Germinal center (tissue), 1 donor: ENCODE results near the gene SFT2D2.

Experiments used
- DNase-seq: peaks from one replicate; pipeline ENCODE4 v3.0.0; 2012; ENCODE audit warnings: mixed read lengths, low spot score

The SFT2D2 gene

DNA sequence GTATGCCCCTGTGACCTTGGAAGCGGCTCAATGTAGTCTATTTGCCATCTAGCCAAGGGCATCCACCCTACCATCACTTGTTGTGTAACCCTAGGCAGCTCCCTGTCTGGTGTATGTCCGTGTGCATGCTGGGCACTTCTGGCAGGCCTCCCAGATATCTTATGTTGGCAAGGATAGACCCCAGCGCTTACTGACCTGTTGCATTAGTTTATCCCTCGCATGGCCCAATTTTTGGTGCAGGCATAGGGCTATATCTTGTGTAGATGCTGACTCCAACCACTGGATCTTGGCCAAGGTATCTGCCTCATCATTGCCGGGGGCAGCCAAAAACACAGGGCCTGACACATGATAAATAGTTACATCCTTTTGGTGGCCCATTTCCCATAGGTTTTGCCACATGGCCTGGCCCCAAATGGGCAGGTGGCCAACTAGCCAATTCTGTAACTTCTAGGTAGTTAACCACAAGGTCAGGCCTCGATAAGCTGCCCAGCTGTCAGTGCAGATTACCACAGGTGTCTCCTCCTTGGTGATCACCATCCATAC, 40.9 kb downstream of the SFT2D2 start:
- no peak for DNase-seq

DNA sequence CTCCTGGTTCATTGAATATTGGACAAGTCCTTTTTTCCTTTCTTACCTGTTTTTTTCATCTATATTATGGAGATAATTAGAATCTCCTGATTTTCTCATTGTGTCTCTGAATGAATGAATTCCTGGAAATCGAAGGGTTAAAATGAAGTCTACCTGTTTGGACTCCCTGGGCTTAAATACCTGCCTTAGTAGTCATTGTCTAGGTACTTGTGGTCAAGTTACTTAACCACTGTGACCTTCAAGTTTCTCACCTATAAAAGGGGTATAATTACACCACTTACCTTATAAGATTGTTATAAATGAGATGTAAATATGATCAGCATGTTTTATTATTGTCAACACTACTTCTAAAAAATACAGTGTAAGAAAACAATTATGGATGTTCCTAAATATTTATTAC, 45.8 kb downstream of the SFT2D2 start:
- no peak for DNase-seq

DNA sequence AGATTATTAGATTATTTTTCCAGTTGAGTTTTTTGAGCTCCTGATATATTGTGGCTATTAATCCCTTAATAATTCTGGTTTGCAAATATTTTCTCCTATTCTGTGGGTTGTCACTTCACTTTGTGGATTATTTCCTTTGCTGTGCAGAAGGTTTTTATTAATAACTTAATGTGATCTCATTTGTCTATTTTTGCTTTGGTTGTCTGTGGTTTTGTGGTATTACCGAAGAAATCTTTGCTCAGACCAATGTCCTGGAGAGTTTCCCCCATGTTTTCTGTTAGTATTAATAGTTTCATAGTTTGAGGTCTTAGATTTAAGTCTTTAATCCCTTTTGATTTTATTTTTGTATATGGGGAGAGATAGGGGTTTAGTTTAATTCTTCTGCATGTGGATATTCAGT, 47.8 kb downstream of the SFT2D2 start:
- no peak for DNase-seq

DNA sequence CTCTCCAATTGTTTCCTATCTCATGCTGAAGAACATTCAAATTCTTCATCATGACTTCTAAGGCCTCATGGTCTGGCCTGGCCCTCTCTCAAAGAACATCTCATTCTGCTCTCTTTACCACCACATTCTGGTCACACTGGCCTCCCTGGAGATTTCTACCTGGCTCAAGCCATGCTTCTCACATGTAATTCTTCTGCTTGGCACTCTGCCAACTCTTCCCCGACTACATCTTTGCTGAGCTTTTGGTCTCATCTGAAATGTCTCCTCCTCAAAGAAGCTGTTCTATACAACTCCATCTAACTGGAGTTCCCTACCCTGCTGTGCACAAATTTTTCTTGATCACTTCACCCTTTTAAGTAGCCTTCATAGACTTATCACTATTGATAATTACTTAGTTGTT, 53.4 kb downstream of the SFT2D2 start:
- DNase-seq: no peak

DNA sequence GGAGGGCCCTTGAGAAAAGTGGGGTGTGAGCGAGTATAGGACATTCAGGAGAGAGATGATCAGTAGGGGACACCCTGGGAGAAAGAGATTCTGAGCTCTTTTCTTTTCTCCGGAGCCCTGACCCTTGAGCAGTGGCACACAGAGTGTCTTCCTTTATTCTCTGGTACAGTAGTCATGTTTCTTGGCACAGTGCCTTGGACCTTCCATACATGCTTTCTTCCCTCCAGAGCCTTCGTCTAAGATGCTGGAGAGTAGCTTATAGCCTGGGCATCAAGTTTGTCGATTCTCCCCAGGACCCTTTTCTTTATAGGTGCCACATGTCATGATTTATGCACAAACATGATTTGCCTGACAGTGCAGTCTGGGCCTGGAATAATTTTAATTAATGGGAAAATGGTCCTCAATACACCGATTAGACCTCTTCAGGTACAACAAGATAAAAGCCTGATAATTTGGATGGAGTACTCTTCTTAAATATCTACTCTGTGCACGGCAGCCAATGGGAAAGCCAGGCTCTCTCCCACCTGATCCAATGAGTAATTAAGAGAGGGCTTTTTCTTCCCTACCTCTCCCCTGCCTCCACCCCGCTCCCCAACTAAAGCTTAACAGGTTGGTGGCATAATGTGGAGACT, 54.6 kb downstream of the SFT2D2 start, which contains the start of gene TBX19:
TBX19 (plus strand) TSS at position 582 of the 632 bp plus-strand sequence. CDS start 214 bp downstream, outside the sequence.
- no peak for DNase-seq

DNA sequence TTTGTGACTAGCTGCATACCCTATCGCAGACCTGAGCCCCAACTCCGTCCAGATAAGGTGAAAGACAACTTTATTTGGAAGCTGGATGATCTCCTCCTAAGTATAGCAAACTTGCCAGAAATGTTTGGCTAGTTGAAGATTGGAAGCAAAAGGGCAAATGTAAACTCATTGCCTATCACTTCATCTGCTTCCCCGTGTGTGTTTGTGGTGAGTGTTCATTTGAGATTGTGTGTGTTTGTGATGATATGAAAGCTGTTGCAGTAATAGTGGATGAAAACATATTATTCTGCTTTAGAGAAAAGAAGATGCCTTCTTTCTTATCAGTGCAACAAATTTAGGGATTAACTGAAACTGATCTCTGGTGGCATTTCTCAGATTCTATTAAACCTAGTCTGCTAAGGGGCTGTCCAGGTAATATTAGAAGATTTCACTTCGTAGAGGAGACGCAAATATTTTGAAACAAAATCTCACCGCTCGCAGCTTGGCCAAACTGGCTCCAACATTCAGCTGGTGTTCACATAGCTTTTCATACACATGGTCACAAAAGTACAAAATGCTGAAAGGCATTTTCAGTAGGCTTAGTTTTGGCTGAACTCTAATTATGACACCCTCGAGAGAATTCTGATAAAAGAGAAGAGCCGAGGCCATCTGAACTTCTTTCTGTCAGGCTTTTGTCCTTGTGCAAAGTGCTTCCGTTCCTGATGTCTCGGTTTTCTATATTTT, 56.0 kb downstream of the SFT2D2 start:
- DNase-seq: no peak

DNA sequence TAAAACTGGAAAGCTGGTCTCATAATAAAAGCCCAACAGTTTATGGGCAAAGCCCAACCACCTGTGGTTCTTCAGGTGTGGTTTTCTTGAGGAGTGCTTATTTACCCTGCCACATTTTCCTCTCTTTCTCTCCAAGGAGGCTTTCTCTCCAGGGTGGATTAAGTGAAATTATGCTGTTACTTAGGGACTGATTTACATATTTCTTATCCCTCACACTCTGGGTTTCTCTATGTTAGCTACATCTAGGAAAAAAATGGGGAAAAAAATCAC, 59.7 kb downstream of the SFT2D2 start:
- no peak for DNase-seq

DNA sequence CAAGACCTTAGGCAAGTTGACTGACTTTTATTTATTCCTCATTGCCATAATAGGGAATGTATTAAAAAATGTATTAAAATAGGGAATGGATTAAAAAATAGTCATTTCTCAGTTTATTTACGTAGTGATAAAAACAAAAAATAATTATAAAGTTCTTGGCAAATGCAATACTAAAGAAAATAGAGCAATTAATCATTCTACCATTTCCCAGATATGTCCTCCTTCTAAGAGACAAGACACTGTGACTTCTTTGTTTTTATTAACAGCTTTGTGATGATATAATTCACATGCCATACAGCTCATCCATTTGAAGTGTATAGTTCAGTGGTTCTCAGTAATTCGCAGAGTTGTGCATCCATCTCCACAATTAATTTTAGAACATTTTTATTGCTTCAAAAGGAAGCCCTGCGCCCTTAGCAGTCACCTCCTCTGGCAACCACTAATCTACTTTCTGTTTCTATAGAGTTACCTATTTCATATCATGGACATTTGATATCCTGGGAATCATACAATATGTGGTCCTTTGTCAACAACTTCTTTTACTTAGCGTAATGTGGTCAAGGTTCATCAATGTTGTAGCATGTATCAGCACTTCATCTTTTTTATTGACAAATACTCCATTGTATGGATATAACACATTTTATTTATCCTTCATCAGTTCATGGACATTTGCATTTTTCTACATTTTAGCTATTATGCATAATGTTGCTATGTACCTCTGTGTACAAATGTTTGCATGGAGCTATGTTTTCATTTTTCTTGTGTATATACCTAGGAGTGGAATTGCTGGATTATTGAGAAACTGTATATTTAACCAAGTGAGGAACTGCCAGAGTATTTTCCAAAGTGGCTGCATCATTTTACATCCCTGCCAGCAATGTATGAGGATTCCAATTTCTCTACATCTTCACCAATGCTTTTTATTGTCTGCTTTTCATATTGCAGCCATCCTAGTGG, 60.4 kb downstream of the SFT2D2 start:
- no peak for DNase-seq

DNA sequence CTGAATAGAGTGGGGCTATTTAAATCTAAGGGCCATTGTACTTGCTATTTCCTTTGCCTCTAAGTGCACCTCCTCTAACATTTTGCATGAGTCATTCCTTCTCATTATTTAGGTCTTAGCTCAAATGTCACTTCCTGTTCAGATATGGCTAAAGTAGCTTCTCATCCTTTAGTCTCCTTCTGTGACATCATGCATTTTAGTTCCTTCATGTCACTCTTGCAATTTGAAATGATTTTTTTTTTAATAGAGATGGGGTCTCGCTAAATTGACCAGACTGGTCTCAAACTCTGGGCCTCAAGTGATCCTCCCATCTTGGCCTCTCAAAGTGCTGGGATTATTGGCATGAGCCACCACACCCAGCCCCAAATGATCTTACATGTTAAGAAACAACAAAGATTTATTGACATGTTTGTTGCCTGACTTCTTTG, 61.4 kb downstream of the SFT2D2 start:
- DNase-seq: no peak

DNA sequence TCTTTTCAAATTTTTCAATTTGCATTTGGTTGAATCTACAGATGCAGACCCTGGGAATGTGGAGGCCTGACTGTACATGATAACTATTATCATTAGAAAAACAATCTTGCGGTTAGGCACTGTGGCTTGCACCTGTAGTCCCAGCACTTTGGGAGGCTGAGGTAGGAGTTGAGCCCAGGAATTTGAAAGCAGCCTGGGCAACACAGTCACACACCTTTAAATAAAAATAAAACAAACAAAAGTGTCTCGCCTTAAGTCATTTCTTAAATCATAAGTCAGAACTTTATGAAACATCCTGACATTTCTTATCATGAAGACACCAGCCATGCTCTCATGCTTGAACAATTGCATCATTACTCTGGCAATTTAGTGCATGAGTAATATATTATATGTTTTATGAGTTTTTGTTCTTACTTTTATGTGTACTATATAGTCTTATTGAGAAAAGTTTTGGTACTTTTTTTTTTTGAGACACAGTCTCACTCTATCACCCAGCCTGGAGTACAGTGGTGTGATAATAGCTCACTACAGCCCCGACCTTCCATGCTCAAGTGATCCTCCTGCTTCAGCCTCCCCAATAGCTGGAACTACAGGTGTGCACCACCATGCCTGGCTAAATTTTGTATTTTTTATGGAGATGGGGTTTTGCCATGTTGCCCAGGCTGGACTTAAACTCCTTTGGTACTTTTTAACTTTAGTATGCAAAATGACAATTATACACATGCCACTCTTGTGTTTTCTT, 62.7 kb downstream of the SFT2D2 start:
- no peak for DNase-seq

DNA sequence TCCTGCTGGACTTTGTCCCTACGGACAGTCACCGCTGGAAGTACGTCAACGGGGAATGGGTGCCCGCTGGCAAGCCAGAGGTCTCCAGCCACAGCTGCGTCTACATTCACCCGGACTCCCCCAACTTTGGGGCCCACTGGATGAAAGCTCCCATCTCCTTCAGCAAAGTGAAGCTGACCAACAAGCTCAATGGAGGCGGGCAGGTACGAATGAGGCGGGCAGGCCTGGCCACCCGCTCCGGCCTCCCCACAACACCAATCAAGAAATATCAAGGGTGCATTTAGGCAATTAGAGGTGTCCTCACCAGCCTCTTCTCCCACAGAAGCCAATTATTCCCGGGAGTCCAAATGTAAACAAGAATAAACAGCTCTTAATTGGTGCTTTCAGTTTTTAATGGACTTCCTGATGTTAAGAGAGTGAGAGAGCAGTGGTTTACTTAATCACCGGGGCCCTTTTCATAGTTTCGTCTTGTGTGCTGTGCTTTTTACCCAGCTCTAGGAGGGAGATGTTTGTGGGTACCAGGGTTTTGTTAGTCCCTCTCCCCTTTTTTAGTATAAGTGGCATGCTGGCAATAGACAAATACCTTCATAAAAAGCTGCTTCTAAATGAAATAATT, 65.5 kb downstream of the SFT2D2 start:
- no peak for DNase-seq

DNA sequence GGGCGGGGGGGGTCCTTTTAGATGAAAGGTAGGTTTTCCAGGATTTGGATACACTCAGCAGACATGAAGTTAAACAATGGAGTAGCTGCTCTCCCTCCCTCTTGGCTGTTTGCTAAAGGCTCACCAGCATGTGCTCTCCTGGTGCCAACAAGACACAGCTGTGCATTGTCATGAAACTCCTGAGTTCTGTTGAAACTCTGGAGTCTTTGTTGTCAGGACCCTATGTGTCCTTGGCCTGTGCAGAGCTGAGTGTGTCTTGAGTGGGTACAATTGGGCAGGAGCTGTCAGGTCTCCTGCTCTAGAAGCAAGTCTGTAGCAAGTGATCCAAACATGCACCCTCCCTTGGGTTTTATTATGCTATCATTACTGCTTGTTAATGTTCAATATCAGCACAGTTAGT, 67.6 kb downstream of the SFT2D2 start:
- no peak for DNase-seq

DNA sequence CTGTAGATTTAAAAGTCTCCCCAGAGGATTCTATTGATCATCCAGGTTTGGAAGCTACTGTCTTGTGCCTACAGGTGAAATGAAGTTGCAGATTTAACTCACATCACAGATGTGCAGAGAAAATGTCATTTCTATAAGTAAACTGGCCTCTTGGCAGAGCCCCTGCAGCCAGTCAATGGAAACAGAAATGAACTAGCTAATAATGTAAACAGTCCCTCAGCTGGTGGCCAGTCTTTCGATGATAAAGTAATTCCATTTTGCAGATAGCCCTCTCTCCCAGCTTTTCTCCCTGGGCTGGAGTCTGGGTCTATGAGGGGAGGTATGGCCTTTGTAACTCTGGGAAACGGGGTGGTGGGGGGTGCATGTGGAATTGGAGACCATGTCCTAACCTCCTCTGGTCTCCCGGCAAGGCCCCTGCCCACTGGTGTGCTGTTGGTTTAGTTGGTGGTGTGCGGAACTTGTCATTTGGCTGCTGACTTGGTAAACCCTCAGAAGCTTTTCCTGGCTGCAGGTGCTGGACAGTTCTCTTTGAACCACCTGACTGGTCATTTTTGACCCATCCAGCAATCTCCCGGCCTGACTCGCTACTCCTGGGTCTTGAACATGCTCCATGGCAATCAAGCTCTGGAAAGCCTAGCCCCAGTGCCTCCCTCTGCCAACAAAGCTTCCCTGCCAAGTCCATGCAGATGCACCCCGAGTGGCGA, 69.8 kb downstream of the SFT2D2 start:
- DNase-seq: no peak

DNA sequence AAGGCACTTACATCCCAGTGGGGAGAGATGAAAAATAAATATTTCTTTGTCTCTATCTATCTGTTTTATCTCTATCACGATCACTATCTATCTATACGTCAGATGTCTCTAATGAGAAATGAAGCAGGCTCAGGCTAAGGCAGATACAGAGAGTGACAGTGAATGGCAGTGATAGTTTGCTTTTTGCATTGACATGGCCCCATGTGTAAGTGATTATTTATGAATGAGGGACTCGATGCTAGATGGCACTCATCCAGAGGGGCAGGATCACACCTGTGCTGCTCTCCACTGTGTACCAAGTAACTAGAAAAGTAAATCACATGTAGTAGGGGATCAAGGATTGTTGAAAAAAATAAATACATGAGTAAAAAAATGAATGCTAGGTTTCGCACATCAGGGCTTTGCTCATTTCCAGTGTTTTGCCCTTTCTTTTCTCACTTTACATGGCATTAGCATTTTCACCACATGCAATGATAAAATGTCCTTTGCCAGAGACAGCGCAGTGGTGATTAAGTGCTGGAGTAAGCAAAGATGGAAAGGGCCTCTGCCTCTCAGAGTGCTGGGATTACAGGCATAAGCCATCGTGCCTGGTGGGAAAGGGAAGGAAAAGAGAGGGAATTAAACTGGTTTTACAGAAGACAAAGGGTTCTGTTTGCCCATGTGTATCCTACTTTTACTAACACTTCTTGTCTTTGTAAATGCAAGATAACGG, 71.4 kb downstream of the SFT2D2 start:
- DNase-seq: no peak

DNA sequence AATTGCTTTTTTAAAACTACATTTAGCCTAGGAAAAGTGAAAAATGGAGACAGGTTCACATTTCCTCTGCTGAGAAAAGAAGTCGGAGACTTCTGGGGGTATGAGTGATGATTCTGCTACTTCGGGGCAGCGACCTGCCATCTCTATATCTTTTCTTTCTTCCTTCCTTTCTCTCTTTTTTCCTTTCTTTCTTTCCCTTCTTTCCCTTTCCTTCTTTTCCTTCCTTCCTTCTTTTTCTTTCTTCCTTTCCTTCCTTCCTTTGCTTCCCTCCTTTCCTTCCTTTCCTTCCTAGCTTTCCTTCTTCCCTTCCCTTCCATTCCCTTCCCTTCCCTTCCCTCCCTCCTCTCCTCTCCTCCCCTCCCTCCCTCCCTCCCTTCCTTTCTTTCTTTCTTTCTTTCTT, 72.6 kb downstream of the SFT2D2 start:
- DNase-seq: no peak

DNA sequence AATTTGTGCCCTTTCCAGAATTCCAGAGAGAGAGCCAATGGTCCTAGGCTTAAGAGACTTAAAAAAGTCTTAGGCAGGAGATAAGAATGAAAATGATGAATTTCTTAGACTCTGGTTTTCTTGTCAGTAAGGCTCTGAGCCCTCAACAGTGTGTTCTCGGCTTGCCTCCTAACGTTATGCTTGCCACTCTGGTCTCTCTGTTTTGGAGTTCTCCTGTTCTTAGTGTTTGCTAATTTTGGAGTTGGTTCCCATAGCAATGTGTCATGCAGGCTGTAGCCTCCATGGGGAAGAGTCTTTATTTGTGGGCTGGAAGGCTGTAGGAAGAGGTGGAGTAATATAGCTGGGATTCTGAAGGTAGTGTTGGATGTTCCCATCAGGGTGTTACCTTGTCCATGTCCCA, 74.8 kb downstream of the SFT2D2 start:
- DNase-seq: no peak

DNA sequence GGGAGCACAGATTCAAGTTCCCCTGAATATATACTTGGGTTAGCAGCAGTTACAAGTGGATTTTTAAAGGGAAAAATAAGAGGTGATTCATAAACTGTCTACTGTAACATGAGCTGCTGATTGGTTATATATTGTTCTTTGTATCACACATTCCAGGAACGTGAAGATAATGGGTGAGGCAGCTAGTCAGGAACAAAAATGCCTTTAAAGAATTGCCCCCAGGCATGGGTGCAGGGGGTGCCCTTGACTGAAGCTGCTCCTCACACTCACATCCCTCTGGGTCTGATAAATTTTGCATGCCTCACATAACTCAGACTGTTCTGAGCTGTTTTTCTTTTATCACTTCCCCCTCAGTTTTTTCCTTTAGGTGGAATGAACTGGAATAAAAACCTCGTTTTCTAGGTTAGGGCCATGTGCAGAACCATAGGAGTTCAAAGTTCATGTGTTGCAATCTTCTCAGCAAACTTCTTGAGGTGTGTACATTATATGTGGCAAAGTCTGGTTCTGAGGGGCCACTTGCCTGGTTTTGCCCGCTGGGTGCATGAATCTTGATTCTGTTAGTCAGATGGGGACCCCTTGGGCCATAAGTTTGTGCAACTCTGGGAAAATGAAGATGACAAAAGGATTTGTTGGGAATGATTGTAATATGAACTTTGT, 76.0 kb downstream of the SFT2D2 start:
- no peak for DNase-seq
